Testis (tissue), 2 donors: ENCODE measurements around the gene LAMB4.

ENCODE experiments used
- POLR2A ChIP-seq: fragments of 450-650 bp; IDR thresholded peaks from one replicate; pipeline ENCODE4 v1.6.1; 2017; ENCODE audit warnings: antibody characterized with exemption, mild to moderate bottlenecking, moderate library complexity
- TF ChIP-seq, protein P1 (sequence below), 3 experiments: fragments of 450-650 bp in 2 of 3; fragments of 200-600 bp in 1 of 3; sonication (generic) in 1 of 3; IDR thresholded peaks; one replicate each; pipeline ENCODE4 v1.5.1; 2016 to 2019; ENCODE audit warnings: antibody characterized with exemption in 3 of 3, mild to moderate bottlenecking in 2 of 3, moderate library complexity in 1 of 3

DNA sequence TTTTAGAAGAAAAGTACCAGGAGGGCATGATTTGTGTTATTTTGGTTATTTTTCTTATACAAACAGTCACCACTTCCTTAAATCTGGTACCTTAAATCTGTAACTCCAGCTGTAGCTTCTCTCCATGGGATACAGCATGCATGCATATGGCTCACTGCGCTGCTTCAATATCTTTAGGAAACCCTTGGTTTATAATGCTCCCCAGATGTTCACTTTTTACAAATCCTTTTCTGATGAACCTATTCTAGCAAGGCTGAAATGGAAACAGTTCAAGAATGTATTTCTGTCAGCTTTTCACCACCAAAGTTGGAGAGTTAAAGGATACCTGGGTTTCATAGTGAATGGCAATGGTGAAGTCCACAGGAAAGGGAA, 50.9 kb downstream of the LAMB4 start:
- TF ChIP-seq POLR2A = no peak
- TF ChIP-seq, protein P1, sequence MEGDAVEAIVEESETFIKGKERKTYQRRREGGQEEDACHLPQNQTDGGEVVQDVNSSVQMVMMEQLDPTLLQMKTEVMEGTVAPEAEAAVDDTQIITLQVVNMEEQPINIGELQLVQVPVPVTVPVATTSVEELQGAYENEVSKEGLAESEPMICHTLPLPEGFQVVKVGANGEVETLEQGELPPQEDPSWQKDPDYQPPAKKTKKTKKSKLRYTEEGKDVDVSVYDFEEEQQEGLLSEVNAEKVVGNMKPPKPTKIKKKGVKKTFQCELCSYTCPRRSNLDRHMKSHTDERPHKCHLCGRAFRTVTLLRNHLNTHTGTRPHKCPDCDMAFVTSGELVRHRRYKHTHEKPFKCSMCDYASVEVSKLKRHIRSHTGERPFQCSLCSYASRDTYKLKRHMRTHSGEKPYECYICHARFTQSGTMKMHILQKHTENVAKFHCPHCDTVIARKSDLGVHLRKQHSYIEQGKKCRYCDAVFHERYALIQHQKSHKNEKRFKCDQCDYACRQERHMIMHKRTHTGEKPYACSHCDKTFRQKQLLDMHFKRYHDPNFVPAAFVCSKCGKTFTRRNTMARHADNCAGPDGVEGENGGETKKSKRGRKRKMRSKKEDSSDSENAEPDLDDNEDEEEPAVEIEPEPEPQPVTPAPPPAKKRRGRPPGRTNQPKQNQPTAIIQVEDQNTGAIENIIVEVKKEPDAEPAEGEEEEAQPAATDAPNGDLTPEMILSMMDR (IDR thresholded peaks at IDR 0.05) = no peak
